MM.1S (cell line): ENCODE data around the gene PSG7.
"Not testable (repeated sequence)": the region's sequence is repeated elsewhere in the genome, so short reads cannot be mapped to it uniquely, and the experiment has no call there.

Source experiments
- DNase-seq: peaks from one replicate; pipeline ENCODE4 v3.0.0-alpha.2; 2015
- H2AFZ ChIP-seq: fragments of 300-600 bp; sonication (generic); 2 replicates; pipeline ENCODE4 v1.6.0; 2016; ENCODE audit warnings: antibody characterized with exemption, low read length
- H3F3A ChIP-seq: fragments of 300-600 bp; sonication (generic); 2 replicates; pipeline ENCODE4 v1.6.1; 2016; ENCODE audit warnings: mild to moderate bottlenecking, antibody characterized with exemption, low read length, moderate library complexity, mixed read lengths; ENCODE audit not compliant: insufficient read depth
- H3K27ac ChIP-seq: fragments of 300-600 bp; sonication (generic); 2 replicates; pipeline ENCODE4 v1.5.1; 2016; ENCODE audit warnings: mild to moderate bottlenecking, low read length
- H3K27me3 ChIP-seq: fragments of 300-600 bp; sonication (generic); replicated peaks from 2 replicates; pipeline ENCODE4 v1.6.0; 2016; ENCODE audit warnings: low read length; ENCODE audit not compliant: insufficient read depth
- H3K36me3 ChIP-seq: fragments of 300-600 bp; sonication (generic); replicated peaks from 2 replicates; pipeline ENCODE4 v1.6.1; 2016; ENCODE audit warnings: mild to moderate bottlenecking, low read length, mixed read lengths; ENCODE audit not compliant: insufficient read depth
- H3K4me1 ChIP-seq: fragments of 300-600 bp; sonication (generic); 2 replicates; pipeline ENCODE4 v1.6.1; 2016; ENCODE audit warnings: low read length, mixed read lengths
- H3K4me2 ChIP-seq: fragments of 300-600 bp; sonication (generic); 2 replicates; pipeline ENCODE4 v1.6.0; 2016; ENCODE audit warnings: low read depth, low read length
- H3K4me3 ChIP-seq: fragments of 300-600 bp; sonication (generic); 2 replicates; pipeline ENCODE4 v1.5.1; 2016; ENCODE audit warnings: low read length, mixed read lengths
- H3K79me2 ChIP-seq: fragments of 300-600 bp; sonication (generic); 2 replicates; pipeline ENCODE4 v1.6.1; 2016; ENCODE audit warnings: mixed run types, low read length, mixed read lengths
- H3K9ac ChIP-seq: fragments of 300-600 bp; sonication (generic); 2 replicates; pipeline ENCODE4 v1.6.1; 2016; ENCODE audit warnings: low read length, mixed read lengths
- H3K9me2 ChIP-seq: fragments of 300-600 bp; sonication (generic); replicated peaks from 2 replicates; pipeline ENCODE4 v1.6.1; 2016; ENCODE audit warnings: mild to moderate bottlenecking, low read length, mixed read lengths; ENCODE audit not compliant: insufficient read depth
- H3K9me3 ChIP-seq: fragments of 300-600 bp; sonication (generic); replicated peaks from 2 replicates; pipeline ENCODE4 v1.6.1; 2016; ENCODE audit warnings: mild to moderate bottlenecking, low read length, mixed read lengths; ENCODE audit not compliant: insufficient read depth
- H4K20me1 ChIP-seq: fragments of 300-600 bp; sonication (generic); 2 replicates; pipeline ENCODE4 v1.6.1; 2016; ENCODE audit warnings: mild to moderate bottlenecking, low read length, moderate library complexity, mixed read lengths; ENCODE audit not compliant: insufficient read depth
- EZH2 ChIP-seq: fragments of 300-600 bp; sonication (generic); optimal IDR thresholded peaks from 2 replicates; pipeline ENCODE3; 2017; ENCODE audit warnings: low read depth, mild to moderate bottlenecking, antibody characterized with exemption, low read length, mixed read lengths
- EZH2phosphoT487 ChIP-seq: fragments of 300-600 bp; sonication (generic); IDR thresholded peaks from 2 replicates; pipeline ENCODE4 v1.6.1; 2018; ENCODE audit warnings: antibody characterized with exemption, low read length
- TF ChIP-seq, protein P1 (sequence below): fragments of 300-600 bp; sonication (generic); IDR thresholded peaks from 2 replicates; pipeline ENCODE4 v1.5.1; 2016; ENCODE audit warnings: antibody characterized with exemption, low read length, mixed read lengths

Gene PSG7

DNA sequence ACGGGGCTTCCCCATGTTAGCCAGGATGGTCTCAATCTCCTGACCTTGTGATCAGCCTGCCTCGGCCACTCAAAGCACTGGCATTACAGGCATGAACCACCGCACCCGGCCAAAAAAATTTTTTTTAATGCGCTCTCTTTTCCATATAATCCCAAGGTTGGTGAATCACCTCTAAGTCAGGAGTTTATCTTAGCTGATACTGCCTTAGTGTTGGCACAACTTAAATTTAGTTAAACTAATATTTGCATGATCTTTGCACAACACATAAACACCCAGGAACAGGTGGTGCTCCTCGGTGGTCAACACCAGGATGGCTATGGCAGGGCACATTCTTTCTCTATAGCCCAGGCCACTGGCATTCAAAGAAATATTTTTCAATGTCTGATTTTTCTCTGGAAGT is 24.1 kb upstream of the PSG7 start:
- no peak overlapping the region for H3K4me3 ChIP-seq
- H3K36me3 ChIP-seq = no peaks in the 10 kb centered on the region
- no peak overlapping the region for H2AFZ ChIP-seq
- no peaks in the 10 kb centered on the region for H3F3A ChIP-seq
- H3K9me2 ChIP-seq = no peaks in the 10 kb centered on the region
- TF ChIP-seq EZH2phosphoT487 (no peak), EZH2 (no peak)
- TF ChIP-seq, protein P1, sequence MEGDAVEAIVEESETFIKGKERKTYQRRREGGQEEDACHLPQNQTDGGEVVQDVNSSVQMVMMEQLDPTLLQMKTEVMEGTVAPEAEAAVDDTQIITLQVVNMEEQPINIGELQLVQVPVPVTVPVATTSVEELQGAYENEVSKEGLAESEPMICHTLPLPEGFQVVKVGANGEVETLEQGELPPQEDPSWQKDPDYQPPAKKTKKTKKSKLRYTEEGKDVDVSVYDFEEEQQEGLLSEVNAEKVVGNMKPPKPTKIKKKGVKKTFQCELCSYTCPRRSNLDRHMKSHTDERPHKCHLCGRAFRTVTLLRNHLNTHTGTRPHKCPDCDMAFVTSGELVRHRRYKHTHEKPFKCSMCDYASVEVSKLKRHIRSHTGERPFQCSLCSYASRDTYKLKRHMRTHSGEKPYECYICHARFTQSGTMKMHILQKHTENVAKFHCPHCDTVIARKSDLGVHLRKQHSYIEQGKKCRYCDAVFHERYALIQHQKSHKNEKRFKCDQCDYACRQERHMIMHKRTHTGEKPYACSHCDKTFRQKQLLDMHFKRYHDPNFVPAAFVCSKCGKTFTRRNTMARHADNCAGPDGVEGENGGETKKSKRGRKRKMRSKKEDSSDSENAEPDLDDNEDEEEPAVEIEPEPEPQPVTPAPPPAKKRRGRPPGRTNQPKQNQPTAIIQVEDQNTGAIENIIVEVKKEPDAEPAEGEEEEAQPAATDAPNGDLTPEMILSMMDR = no peak
- no peaks in the 10 kb centered on the region for H3K27me3 ChIP-seq
- no peak overlapping the region for H3K27ac ChIP-seq
- H3K9ac ChIP-seq = no peak overlapping the region
- no peak for DNase-seq
- H3K4me1 ChIP-seq = no peaks in the 10 kb centered on the region
- H3K79me2 ChIP-seq = no peaks in the 10 kb centered on the region
- H3K4me2 ChIP-seq = no peak overlapping the region
- no peaks in the 10 kb centered on the region for H3K9me3 ChIP-seq
- H4K20me1 ChIP-seq = no peaks in the 10 kb centered on the region

DNA sequence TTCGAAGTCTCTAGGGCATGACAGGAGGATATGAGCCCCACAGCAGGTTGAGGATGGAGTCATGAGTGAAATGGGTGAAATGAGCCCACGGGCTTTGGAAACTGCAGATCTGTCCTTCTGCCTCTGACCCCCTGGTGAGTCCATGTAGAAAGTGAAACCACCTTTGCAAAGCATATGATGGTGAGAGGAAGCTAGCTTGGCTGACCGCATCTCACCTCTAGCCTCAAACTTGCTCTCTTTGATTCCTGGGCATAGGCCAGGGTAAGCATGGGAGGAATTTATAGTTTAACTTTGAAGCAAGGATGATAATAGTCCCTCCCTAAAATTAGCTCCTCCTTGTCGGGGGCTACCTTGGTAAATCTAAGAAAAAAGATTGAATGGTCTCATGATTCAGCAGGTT is 15.1 kb upstream of the PSG7 start:
- not testable (repeated sequence) for H2AFZ ChIP-seq, H3F3A ChIP-seq, H3K9me2 ChIP-seq, H3K36me3 ChIP-seq, H3K4me1 ChIP-seq, H3K27ac ChIP-seq, H3K79me2 ChIP-seq, H4K20me1 ChIP-seq, H3K27me3 ChIP-seq, H3K9ac ChIP-seq, H3K4me3 ChIP-seq, H3K9me3 ChIP-seq
- DNase-seq = peak; percentile 29
- H3K4me2 ChIP-seq = peak overlapping the region; percentile 21; the same call in 1 of the 2 replicates

DNA sequence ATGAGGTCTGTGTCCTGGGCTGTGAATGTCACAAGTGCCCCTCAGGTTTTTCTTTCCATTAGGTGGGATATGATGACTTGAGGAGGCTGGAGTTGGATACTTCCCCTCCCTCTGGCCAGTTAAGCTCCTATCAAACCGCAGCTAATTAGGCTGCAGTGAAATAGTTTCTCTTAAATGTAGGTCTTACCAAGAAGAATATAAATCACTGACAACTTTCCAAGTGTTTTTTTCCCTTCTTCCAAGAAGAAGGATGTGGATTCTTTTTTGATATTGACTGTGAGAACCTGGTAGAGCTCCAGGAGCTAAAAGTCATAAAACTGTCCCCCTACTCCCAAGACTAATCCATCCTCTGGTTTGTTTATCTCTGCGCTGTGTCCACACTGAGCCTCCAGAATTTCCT is 14.5 kb upstream of the PSG7 start:
- not testable (repeated sequence) for H3K9ac ChIP-seq, H3K9me3 ChIP-seq, H3K36me3 ChIP-seq, DNase-seq, H3K4me3 ChIP-seq, H2AFZ ChIP-seq, H4K20me1 ChIP-seq, H3F3A ChIP-seq, H3K27ac ChIP-seq, H3K4me2 ChIP-seq, H3K9me2 ChIP-seq, H3K4me1 ChIP-seq, H3K79me2 ChIP-seq, H3K27me3 ChIP-seq

DNA sequence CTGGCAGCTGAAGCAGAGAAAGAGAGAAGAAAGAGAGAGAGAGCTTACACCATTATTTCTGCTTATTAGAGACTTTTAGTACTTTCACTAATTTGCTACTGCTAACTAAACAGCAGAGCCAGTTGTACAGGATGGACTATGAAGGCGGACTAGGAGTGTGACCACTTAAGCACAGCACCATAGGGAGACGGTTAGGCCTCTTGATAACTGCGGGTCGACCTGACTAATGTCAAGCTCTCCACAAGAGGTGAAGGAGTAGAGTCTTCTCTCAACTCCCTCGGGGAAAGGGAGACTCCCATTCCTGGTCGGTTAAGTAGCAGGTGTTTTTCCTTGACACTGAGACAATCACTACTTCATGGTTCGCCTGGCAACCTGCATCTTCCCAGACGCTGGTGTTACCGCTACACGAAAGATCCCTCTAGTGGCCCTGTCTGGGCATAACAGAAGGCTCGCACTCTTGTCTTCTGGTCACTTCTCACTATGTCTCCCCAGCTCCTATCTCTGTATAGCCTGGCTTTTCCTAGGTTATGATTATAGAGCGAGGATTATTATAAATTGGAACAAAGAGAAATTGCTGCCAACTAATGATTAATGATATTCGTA is 5.3 kb upstream of the PSG7 start:
- Histone ChIP-seq H3K4me3 (no peak overlapping the region), H3F3A (no peaks in the 10 kb centered on the region), H3K27me3 (no peaks in the 10 kb centered on the region), H3K4me1 (no peaks in the 10 kb centered on the region), H3K4me2 (no peak overlapping the region), H3K9me2 (no peaks in the 10 kb centered on the region), H4K20me1 (no peaks in the 10 kb centered on the region), H3K79me2 (no peaks in the 10 kb centered on the region), H3K9ac (no peak overlapping the region), H3K36me3 (no peaks in the 10 kb centered on the region), H3K9me3 (no peaks in the 10 kb centered on the region), H3K27ac (no peak overlapping the region), H2AFZ (no peak overlapping the region)
- DNase-seq = no peak
- TF ChIP-seq, protein P1 = peak; percentile 15; the same call in 1 of the 2 replicates
- TF ChIP-seq EZH2phosphoT487 = no peak

DNA sequence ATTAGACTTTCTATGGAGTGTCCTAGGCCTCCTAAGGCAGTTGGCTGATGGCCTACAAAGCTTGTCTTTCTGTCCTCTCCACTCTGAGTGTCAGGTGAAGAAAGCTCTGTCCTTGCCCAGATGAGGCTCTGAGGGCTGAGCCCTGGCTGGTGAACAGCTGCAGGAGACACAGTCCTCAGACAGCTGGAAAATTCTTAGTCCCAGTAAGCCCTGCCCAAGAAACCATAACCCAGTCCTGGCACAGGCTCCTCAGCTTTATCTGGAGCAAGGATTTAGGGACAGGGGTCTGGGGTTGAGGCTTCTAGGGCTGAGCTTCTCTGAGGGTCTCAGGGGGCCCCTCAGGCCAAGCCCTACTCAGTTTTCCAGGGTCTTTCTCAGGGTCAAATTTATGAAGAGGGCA is 2.3 kb downstream of the PSG7 start:
- not testable (repeated sequence) for H3K27ac ChIP-seq, H3K4me3 ChIP-seq, H2AFZ ChIP-seq

DNA sequence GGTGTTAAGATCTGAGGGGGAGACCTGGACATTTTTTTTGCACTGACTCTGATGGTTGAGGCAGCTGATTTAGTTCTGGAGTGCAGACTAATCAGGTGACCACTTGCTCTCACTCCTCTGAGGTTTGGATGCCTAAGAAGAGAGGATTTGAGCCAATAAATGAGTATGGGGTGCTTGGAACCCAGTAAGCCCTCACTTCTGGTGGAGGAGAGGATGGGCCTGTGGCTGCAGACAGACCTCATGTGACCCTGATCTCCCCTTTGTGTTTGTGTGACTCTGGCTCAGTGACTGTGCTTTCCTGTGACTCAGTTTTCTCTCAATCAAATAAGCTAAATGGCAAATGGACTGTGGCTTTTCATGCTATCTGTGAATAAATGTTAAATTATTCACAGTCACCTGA is 2.8 kb downstream of the PSG7 start:
- not testable (repeated sequence) for H3K4me3 ChIP-seq, H3K9me2 ChIP-seq, H3K79me2 ChIP-seq, H3K27ac ChIP-seq, H3K27me3 ChIP-seq, H2AFZ ChIP-seq, H3K4me2 ChIP-seq, H4K20me1 ChIP-seq, H3F3A ChIP-seq, DNase-seq, H3K36me3 ChIP-seq, H3K4me1 ChIP-seq, H3K9me3 ChIP-seq, H3K9ac ChIP-seq

More for the DNA sequence above, 2.3 kb downstream of the PSG7 start:
- H3K9ac ChIP-seq, H3K4me1 ChIP-seq, H3K4me2 ChIP-seq, H3K9me3 ChIP-seq, H3K79me2 ChIP-seq, H3F3A ChIP-seq, H3K36me3 ChIP-seq, H3K9me2 ChIP-seq, DNase-seq, H4K20me1 ChIP-seq, H3K27me3 ChIP-seq: not testable (repeated sequence)
